ENCODE measurements around the gene SERPINA7.

DNA sequence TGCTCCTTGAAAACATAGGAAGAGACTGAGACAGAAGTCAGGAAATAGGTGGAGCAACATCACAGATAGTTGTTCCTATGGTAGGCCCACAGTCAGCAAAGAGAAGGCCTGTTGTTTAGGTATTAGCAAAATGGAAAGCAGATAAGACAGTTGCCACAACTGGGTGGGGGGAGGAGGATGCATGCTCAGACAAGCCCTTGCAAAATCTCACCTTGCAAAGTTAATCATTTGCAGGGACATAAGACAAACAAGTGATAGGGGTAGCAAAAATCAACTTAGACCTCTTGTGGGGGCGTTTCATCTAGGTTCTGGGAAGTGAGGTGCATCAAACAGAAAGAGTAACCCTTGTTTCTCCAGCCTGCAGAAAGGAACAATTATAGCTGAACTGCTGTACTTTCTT lies 30.7 kb downstream of the SERPINA7 start:
- TF ChIP-seq GABPA (IDR thresholded peaks at IDR 0.05; ENCODE audit: low read depth) (no peak), POLR2AphosphoS5 (IDR thresholded peaks at IDR 0.05; ENCODE audit: low read depth) (no peak)
- TF ChIP-seq, protein P1, sequence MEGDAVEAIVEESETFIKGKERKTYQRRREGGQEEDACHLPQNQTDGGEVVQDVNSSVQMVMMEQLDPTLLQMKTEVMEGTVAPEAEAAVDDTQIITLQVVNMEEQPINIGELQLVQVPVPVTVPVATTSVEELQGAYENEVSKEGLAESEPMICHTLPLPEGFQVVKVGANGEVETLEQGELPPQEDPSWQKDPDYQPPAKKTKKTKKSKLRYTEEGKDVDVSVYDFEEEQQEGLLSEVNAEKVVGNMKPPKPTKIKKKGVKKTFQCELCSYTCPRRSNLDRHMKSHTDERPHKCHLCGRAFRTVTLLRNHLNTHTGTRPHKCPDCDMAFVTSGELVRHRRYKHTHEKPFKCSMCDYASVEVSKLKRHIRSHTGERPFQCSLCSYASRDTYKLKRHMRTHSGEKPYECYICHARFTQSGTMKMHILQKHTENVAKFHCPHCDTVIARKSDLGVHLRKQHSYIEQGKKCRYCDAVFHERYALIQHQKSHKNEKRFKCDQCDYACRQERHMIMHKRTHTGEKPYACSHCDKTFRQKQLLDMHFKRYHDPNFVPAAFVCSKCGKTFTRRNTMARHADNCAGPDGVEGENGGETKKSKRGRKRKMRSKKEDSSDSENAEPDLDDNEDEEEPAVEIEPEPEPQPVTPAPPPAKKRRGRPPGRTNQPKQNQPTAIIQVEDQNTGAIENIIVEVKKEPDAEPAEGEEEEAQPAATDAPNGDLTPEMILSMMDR (IDR thresholded peaks at IDR 0.05; ENCODE audit: insufficient read depth, low read length) = no peak
- TF ChIP-seq, protein P2, sequence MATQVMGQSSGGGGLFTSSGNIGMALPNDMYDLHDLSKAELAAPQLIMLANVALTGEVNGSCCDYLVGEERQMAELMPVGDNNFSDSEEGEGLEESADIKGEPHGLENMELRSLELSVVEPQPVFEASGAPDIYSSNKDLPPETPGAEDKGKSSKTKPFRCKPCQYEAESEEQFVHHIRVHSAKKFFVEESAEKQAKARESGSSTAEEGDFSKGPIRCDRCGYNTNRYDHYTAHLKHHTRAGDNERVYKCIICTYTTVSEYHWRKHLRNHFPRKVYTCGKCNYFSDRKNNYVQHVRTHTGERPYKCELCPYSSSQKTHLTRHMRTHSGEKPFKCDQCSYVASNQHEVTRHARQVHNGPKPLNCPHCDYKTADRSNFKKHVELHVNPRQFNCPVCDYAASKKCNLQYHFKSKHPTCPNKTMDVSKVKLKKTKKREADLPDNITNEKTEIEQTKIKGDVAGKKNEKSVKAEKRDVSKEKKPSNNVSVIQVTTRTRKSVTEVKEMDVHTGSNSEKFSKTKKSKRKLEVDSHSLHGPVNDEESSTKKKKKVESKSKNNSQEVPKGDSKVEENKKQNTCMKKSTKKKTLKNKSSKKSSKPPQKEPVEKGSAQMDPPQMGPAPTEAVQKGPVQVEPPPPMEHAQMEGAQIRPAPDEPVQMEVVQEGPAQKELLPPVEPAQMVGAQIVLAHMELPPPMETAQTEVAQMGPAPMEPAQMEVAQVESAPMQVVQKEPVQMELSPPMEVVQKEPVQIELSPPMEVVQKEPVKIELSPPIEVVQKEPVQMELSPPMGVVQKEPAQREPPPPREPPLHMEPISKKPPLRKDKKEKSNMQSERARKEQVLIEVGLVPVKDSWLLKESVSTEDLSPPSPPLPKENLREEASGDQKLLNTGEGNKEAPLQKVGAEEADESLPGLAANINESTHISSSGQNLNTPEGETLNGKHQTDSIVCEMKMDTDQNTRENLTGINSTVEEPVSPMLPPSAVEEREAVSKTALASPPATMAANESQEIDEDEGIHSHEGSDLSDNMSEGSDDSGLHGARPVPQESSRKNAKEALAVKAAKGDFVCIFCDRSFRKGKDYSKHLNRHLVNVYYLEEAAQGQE (IDR thresholded peaks at IDR 0.05; ENCODE audit: insufficient replicate concordance, low read depth) = no peak

Measured in HL-60 (cell line).